Stomach (tissue), 9 donors: ENCODE measurements around the gene C1QB. TPM values are rescaled to one million over a fixed set of nuclear protein-coding genes. Genes with fewer than 3 reads are reported as not detected.
A peak's percentile ranks its signal among the peaks of the same experiment; 100 is the strongest.

ENCODE experiments used
- DNase-seq, 2 donors: peaks; one replicate each; pipeline versions ENCODE4 v3.0.0 to v3.0.0-alpha.2; 2013 to 2019
- H3K27ac ChIP-seq, 5 donors: fragments of 200-600 bp in 4 of 5; sonication (generic) in 4 of 5; one replicate each; pipeline ENCODE4 v1.5.1; 2013 to 2019; ENCODE audit warnings: mild to moderate bottlenecking in 1 of 5, moderate library complexity in 1 of 5
- H3K27me3 ChIP-seq, 3 donors: fragments of 200-600 bp; sonication (generic); one replicate each; pipeline ENCODE4 v1.5.1; 2017 to 2019; ENCODE audit warnings: mixed run types in 1 of 3
- H3K36me3 ChIP-seq, 4 donors: fragments of 200-600 bp; sonication (generic); 1 replicate in 3 of 4; 2 replicates in 1 of 4; pipeline ENCODE4 v1.5.1; 2016 to 2019
- H3K4me1 ChIP-seq, 4 donors: fragments of 200-600 bp; sonication (generic); one replicate each; pipeline ENCODE4 v1.5.1; 2016 to 2019
- H3K4me3 ChIP-seq, 4 donors: fragments of 200-600 bp; sonication (generic) in 3 of 4; one replicate each; pipeline ENCODE4 v1.5.1; 2016 to 2019; ENCODE audit warnings: mild to moderate bottlenecking in 1 of 4
- H3K9me3 ChIP-seq, 4 donors: fragments of 200-600 bp; sonication (generic); one replicate each; pipeline ENCODE4 v1.5.1; 2016 to 2019
- EP300 ChIP-seq: sonication (generic); formaldehyde crosslinking; IDR thresholded peaks from one replicate; pipeline ENCODE4 v1.6.1; 2017; ENCODE audit warnings: antibody characterized with exemption
- POLR2A ChIP-seq, 4 donors: fragments of 450-650 bp; IDR thresholded peaks; one replicate each; pipeline ENCODE4 v1.6.1; 2016; ENCODE audit warnings: antibody characterized with exemption in 4 of 4, control low read depth in 2 of 4, mild to moderate bottlenecking in 1 of 4, moderate library complexity in 1 of 4
- POLR2AphosphoS5 ChIP-seq, 3 donors: sonication (generic); formaldehyde crosslinking; IDR thresholded peaks; one replicate each; pipeline ENCODE4 v1.6.1; 2016; ENCODE audit warnings: antibody characterized with exemption in 3 of 3
- WGBS, 5 donors: extraction: QIAGEN DNeasy Blood & Tissue Kit in 3 of 5; methylation state at CpG; one replicate each; pipeline versions ENCODE4 v1.1.5 to v1.1.7; 2013 to 2018; 5-methylcytosine and 5-hydroxymethylcytosine counted together
- intact Hi-C: fragments of 100-400 bp; cut with DNase I; formaldehyde crosslinking; loops from one replicate; pipeline ENCODE4 v1.15.1; 2023; ENCODE audit warnings: low total_unique reads
- polyA plus RNA-seq, 3 donors: library from polyadenylated mRNA; stranded (reverse); fragments of 200-250 nt; gene quantifications; one replicate each; pipeline ENCODE4 v1.2.3, GENCODE V29; 2013
- total RNA-seq, 5 donors: library from RNA; depleted of rRNA; stranded (reverse); fragments of >200 nt; gene quantifications; one replicate each; pipeline versions ENCODE4 v1.1.0 to v1.2.3, GENCODE V29; 2014 to 2016
- TF ChIP-seq, protein P1 (sequence below), 7 experiments: fragments of 450-650 bp in 4 of 7; fragments of 200-600 bp in 3 of 7; sonication (generic) in 3 of 7; IDR thresholded peaks; one replicate each; pipeline ENCODE4 v1.5.1; 2016 to 2019; ENCODE audit warnings: antibody characterized with exemption in 7 of 7, control low read depth in 2 of 7, mild to moderate bottlenecking in 1 of 7
- donor health status: healthy with polysubstance abuse.
- donor health status: Bipolar disorder and iron deficiency.
- donor health status: healthy.

C1QB gene
- total and polyA plus RNA-seq, 8 donors, result 49.8 to 223 (median 81.2) TPM

DNA sequence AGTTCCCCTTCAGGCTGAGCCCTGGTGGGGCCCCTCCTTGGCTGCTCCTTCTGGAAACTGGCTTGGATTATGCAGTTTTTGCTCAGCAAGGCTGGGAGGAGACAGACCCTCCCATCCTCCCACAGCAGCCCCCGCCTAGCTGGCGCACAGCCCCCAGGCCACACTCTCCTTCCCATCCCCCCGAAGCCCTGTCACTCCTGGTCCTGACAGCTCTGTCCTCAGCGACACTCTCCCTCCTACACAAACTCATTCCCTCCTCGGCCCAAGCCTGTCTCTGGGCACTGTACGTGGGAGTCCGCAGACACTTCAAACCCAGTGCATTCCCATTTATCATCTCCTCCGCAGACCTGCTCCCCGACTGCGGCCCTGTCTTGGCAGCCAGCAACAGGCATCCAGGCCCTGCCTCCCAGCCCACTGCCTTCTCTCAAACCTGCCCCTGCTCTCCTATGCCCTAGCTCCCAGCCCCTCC is 32.6 kb downstream of the C1QB start:
- H3K4me3 ChIP-seq, result no peak overlapping the region
- WGBS, 5 donors, result 50 to 67% (median 60%) methylated on average over 10 of the region's 10 CpGs
- H3K27me3 ChIP-seq, result peaks cover 0 to 72% (median 4%) of the 10 kb centered on the region in 3 donors
- no peak overlapping the region for H3K27ac ChIP-seq
- H3K36me3 ChIP-seq, result no peaks in the 10 kb centered on the region
- no peaks in the 10 kb centered on the region for H3K9me3 ChIP-seq
- peak in 1 of 2 donors; percentile 73 for DNase-seq
- H3K4me1 ChIP-seq, result no peaks in the 10 kb centered on the region
- TF ChIP-seq POLR2A (IDR thresholded peaks at IDR 0.05) (no peak), POLR2AphosphoS5 (IDR thresholded peaks at IDR 0.05) (no peak), EP300 (no peak)
- TF ChIP-seq, protein P1, sequence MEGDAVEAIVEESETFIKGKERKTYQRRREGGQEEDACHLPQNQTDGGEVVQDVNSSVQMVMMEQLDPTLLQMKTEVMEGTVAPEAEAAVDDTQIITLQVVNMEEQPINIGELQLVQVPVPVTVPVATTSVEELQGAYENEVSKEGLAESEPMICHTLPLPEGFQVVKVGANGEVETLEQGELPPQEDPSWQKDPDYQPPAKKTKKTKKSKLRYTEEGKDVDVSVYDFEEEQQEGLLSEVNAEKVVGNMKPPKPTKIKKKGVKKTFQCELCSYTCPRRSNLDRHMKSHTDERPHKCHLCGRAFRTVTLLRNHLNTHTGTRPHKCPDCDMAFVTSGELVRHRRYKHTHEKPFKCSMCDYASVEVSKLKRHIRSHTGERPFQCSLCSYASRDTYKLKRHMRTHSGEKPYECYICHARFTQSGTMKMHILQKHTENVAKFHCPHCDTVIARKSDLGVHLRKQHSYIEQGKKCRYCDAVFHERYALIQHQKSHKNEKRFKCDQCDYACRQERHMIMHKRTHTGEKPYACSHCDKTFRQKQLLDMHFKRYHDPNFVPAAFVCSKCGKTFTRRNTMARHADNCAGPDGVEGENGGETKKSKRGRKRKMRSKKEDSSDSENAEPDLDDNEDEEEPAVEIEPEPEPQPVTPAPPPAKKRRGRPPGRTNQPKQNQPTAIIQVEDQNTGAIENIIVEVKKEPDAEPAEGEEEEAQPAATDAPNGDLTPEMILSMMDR (IDR thresholded peaks at IDR 0.05), result no peak
- intact Hi-C loops, result no loop called here

DNA sequence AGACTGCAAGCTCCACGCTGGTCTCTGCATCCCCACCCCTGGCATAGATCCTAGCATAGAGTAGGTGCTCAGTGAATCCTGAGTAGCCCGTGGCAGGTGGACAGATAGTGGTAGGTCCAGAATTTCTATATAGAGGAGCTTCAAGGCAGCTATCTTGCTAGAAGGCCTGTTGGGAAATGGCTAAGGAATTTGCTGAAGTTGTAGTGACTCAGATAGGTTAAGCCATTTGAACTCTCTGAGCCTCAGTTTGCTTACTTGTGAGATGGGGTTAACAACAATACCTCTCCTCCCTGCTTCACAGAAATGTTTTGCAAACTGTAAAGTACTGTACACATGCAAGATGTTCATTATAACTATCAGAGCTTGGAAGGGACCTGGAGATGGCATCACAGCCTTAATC is 34.2 kb downstream of the C1QB start:
- intact Hi-C loops, result no loop called here
- TF ChIP-seq EP300 (no peak), POLR2A (IDR thresholded peaks at IDR 0.05) (no peak), POLR2AphosphoS5 (IDR thresholded peaks at IDR 0.05) (no peak)
- TF ChIP-seq, protein P1 (IDR thresholded peaks at IDR 0.05), result no peak

DNA sequence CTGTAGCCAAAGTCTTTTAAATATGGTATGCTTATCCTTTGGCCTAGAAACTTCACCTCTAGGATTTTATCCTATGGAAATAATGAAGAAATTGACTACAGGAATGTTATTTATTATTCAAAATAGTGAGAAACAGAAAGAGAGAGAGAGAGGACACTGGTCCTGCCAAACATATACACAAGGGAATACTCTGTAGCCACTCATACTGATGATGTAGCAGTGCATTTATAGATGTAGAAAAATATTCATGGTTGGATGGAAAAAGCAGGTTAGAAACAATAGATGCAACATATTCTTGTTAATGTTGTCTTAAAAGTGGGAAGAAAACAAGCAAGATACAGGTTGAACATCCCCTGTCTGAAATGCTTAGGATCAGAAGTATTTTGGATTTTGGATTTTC is 35.4 kb downstream of the C1QB start:
- H3K4me3 ChIP-seq, result no peak overlapping the region
- TF ChIP-seq POLR2AphosphoS5 (IDR thresholded peaks at IDR 0.05) (no peak), POLR2A (IDR thresholded peaks at IDR 0.05) (no peak), EP300 (no peak)
- TF ChIP-seq, protein P1 (IDR thresholded peaks at IDR 0.05), result no peak
- intact Hi-C loops, result no loop called here
- DNase-seq, result no peak
- H3K4me1 ChIP-seq, result no peaks in the 10 kb centered on the region
- H3K27me3 ChIP-seq, result peaks cover 0 to 50% (median 4%) of the 10 kb centered on the region in 3 donors
- no peaks in the 10 kb centered on the region for H3K36me3 ChIP-seq
- no peaks in the 10 kb centered on the region for H3K9me3 ChIP-seq
- H3K27ac ChIP-seq, result no peak overlapping the region

More for the DNA sequence above, 34.2 kb downstream of the C1QB start:
- no peak overlapping the region for H3K27ac ChIP-seq
- no peak overlapping the region for H3K4me3 ChIP-seq
- WGBS, 5 donors, result 74 to 84% (median 78%) methylated on average over 2 of the region's 2 CpGs
- H3K4me1 ChIP-seq, result no peaks in the 10 kb centered on the region
- no peaks in the 10 kb centered on the region for H3K9me3 ChIP-seq
- no peak for DNase-seq
- peaks cover 0 to 61% (median 4%) of the 10 kb centered on the region in 3 donors for H3K27me3 ChIP-seq
- H3K36me3 ChIP-seq, result no peaks in the 10 kb centered on the region

DNA sequence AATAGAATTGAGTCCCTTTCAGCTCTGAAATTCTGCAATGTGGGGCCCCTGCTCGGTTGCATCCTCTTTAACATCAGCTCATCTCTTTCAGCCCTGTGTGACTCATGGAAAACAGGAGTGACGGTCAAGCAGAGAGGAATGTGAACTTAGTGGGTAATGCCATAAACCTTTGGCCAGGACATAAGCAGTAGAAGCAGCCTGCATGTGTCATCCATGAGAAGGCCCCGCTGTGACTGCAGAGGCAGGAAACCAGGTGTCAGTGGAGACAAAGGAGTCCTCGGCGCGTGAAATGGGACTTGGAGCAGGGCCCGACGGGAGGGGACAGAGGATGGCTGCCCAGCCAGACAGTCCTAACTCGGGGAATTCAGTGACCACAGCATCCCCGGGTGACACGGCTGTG is 36.5 kb downstream of the C1QB start:
- intact Hi-C loops, result no loop called here

More for the DNA sequence above, 36.5 kb downstream of the C1QB start:
- WGBS, 5 donors, result 68 to 74% (median 70%) methylated on average over 11 of the region's 11 CpGs
- TF ChIP-seq, protein P1 (IDR thresholded peaks at IDR 0.05), result no peak
- no peak for TF ChIP-seq EP300
- TF ChIP-seq POLR2AphosphoS5 (IDR thresholded peaks at IDR 0.05), result no peak
- TF ChIP-seq POLR2A (IDR thresholded peaks at IDR 0.05), result no peak
- Histone ChIP-seq H3K4me3 (no peak overlapping the region), H3K27ac (no peak overlapping the region), H3K9me3 (no peaks in the 10 kb centered on the region), H3K4me1 (no peaks in the 10 kb centered on the region), H3K27me3 (peaks cover 0 to 56% (median 4%) of the 10 kb centered on the region in 3 donors), H3K36me3 (no peaks in the 10 kb centered on the region)
- DNase-seq, result peak in 1 of 2 donors; percentile 52
